ENCODE results near the gene PTPRM. TPM values are rescaled to one million over a fixed set of nuclear protein-coding genes. Genes with fewer than 3 reads are reported as not detected.

PTPRM gene
- total RNA-seq, 1 donor from 2014 or later = 131 TPM

GRCh38 chr18:7592305-7593071, 25.4 kb downstream of the PTPRM start:
- no peaks in the 10 kb centered on the region for H3K36me3 Mint-ChIP-seq (ENCODE audit: low read depth)
- H3K27ac Mint-ChIP-seq (ENCODE audit: unreplicated experiment) = no peak overlapping the region
- no peaks in the 10 kb centered on the region for H3K27me3 Mint-ChIP-seq (ENCODE audit: low read depth)
- no peak for DNase-seq (ENCODE audit: low spot score)
- H3K9me3 Mint-ChIP-seq (ENCODE audit: low read depth) = no peaks in the 10 kb centered on the region
- peak; percentile 39 for TF ChIP-seq CTCF (IDR thresholded peaks at IDR 0.05)
- no peak overlapping the region for H3K4me3 Mint-ChIP-seq (ENCODE audit: unreplicated experiment)
- peaks cover 50% of the 10 kb centered on the region for H3K4me1 Mint-ChIP-seq (ENCODE audit: low read depth)

- DNase-seq (ENCODE audit: low spot score) = no peak
- no peaks in the 10 kb centered on the region for H3K27me3 Mint-ChIP-seq (ENCODE audit: low read depth)
- H3K27ac Mint-ChIP-seq (ENCODE audit: unreplicated experiment) = no peak overlapping the region
- H3K9me3 Mint-ChIP-seq (ENCODE audit: low read depth) = no peaks in the 10 kb centered on the region
- no peak for TF ChIP-seq CTCF (IDR thresholded peaks at IDR 0.05)
- no peak overlapping the region for H3K4me3 Mint-ChIP-seq (ENCODE audit: unreplicated experiment)
- no peaks in the 10 kb centered on the region for H3K36me3 Mint-ChIP-seq (ENCODE audit: low read depth)
- H3K4me1 Mint-ChIP-seq (ENCODE audit: low read depth) = peaks cover 53% of the 10 kb centered on the region
Observed at GRCh38 chr18:7593218-7593819, 26.2 kb downstream of the PTPRM start.

- peaks cover 67% of the 10 kb centered on the region for H3K4me1 Mint-ChIP-seq (ENCODE audit: low read depth)
- peak overlapping the region; percentile 6 for H3K27ac Mint-ChIP-seq (ENCODE audit: unreplicated experiment)
- no peaks in the 10 kb centered on the region for H3K9me3 Mint-ChIP-seq (ENCODE audit: low read depth)
- no peak for DNase-seq (ENCODE audit: low spot score)
- H3K27me3 Mint-ChIP-seq (ENCODE audit: low read depth) = no peaks in the 10 kb centered on the region
- H3K36me3 Mint-ChIP-seq (ENCODE audit: low read depth) = no peaks in the 10 kb centered on the region
- TF ChIP-seq CTCF (IDR thresholded peaks at IDR 0.05) = no peak
- H3K4me3 Mint-ChIP-seq (ENCODE audit: unreplicated experiment) = no peak overlapping the region
Observed at GRCh38 chr18:7596147-7596546, 29.0 kb downstream of the PTPRM start.

- H3K27ac Mint-ChIP-seq (ENCODE audit: unreplicated experiment) = no peak overlapping the region
- H3K27me3 Mint-ChIP-seq (ENCODE audit: low read depth) = no peaks in the 10 kb centered on the region
- H3K9me3 Mint-ChIP-seq (ENCODE audit: low read depth) = no peaks in the 10 kb centered on the region
- H3K4me3 Mint-ChIP-seq (ENCODE audit: unreplicated experiment) = no peak overlapping the region
- DNase-seq (ENCODE audit: low spot score) = no peak
- H3K4me1 Mint-ChIP-seq (ENCODE audit: low read depth) = peaks cover 65% of the 10 kb centered on the region
- H3K36me3 Mint-ChIP-seq (ENCODE audit: low read depth) = no peaks in the 10 kb centered on the region
- TF ChIP-seq CTCF (IDR thresholded peaks at IDR 0.05) = no peak
Observed at GRCh38 chr18:7597500-7597899, 30.4 kb downstream of the PTPRM start.

- H3K27ac Mint-ChIP-seq (ENCODE audit: unreplicated experiment) = peak overlapping the region; percentile 15
- H3K36me3 Mint-ChIP-seq (ENCODE audit: low read depth) = no peaks in the 10 kb centered on the region
- no peak for DNase-seq (ENCODE audit: low spot score)
- H3K4me1 Mint-ChIP-seq (ENCODE audit: low read depth) = peaks cover 68% of the 10 kb centered on the region
- no peak overlapping the region for H3K4me3 Mint-ChIP-seq (ENCODE audit: unreplicated experiment)
- H3K9me3 Mint-ChIP-seq (ENCODE audit: low read depth) = no peaks in the 10 kb centered on the region
- TF ChIP-seq CTCF (IDR thresholded peaks at IDR 0.05) = no peak
- H3K27me3 Mint-ChIP-seq (ENCODE audit: low read depth) = no peaks in the 10 kb centered on the region
Observed at GRCh38 chr18:7598167-7599047, 31.3 kb downstream of the PTPRM start.
